HG03469 (cell line): ENCODE measurements around the gene MAGED4.
"Not testable (repeated sequence)": the region's sequence is repeated elsewhere in the genome, so short reads cannot be mapped to it uniquely, and the experiment has no call there.

Experiments used
- ATAC-seq: cut with Tn5 transposase; IDR thresholded peaks from one replicate; pipeline ENCODE4 v1.9.1; 2021; ENCODE audit warnings: mild to moderate bottlenecking, moderate library complexity, moderate number of reproducible peaks; ENCODE audit not compliant: unreplicated experiment

MAGED4 gene

GRCh38 chrX:52184440-52185077, at the start of gene MAGED4:
TSS of gene MAGED4 (plus strand) at chrX:52184888. CDS start at chrX:52185923, 1,035 bp downstream.
- ATAC-seq: not testable (repeated sequence)

- ATAC-seq: no peak
Measured at GRCh38 chrX:52138830-52139544, 45.7 kb upstream of the MAGED4 start.

GRCh38 chrX:52139545-52139895, 45.2 kb upstream of the MAGED4 start:
- no peak for ATAC-seq

- no peak for ATAC-seq
Measured at GRCh38 chrX:52140020-52140419, 44.7 kb upstream of the MAGED4 start.

- ATAC-seq: not testable (repeated sequence)
Measured at GRCh38 chrX:52150667-52151066, 34.0 kb upstream of the MAGED4 start.

GRCh38 chrX:52160140-52160539, 24.5 kb upstream of the MAGED4 start:
- not testable (repeated sequence) for ATAC-seq

GRCh38 chrX:52166840-52167239, 17.8 kb upstream of the MAGED4 start:
- ATAC-seq: no peak

GRCh38 chrX:52171055-52171454, 13.6 kb upstream of the MAGED4 start:
- ATAC-seq: not testable (repeated sequence)

GRCh38 chrX:52185078-52185453, 378 bp downstream of the MAGED4 start:
- ATAC-seq: not testable (repeated sequence)

GRCh38 chrX:52211405-52211804, 26.7 kb downstream of the MAGED4 start:
- ATAC-seq: not testable (repeated sequence)

- ATAC-seq: no peak
Measured at GRCh38 chrX:52213276-52213675, 28.6 kb downstream of the MAGED4 start.

GRCh38 chrX:52216541-52216940, 31.9 kb downstream of the MAGED4 start:
- no peak for ATAC-seq

GRCh38 chrX:52217494-52218160, 32.9 kb downstream of the MAGED4 start:
- ATAC-seq: no peak

GRCh38 chrX:52220936-52221335, 36.2 kb downstream of the MAGED4 start:
- ATAC-seq: no peak
